ENCODE data around the gene CFAP20.

CFAP20 gene

GRCh38 chr16:58125041-58125440 is 4.1 kb downstream of the CFAP20 start:
- H3K4me3 ChIP-seq (ENCODE audit: low read depth, low read length): no peak overlapping the region

GRCh38 chr16:58124601-58124915 is 4.6 kb downstream of the CFAP20 start:
- no peak overlapping the region for H3K4me3 ChIP-seq (ENCODE audit: low read depth, low read length)

- no peak overlapping the region for H3K4me3 ChIP-seq (ENCODE audit: low read depth, low read length)
These were observed 5.1 kb downstream of the CFAP20 start for GRCh38 chr16:58123896-58124600.

- no peak overlapping the region for H3K4me3 ChIP-seq (ENCODE audit: low read depth, low read length)
These were observed 8.0 kb downstream of the CFAP20 start for GRCh38 chr16:58121132-58121531.

GRCh38 chr16:58120234-58120633 is 8.9 kb downstream of the CFAP20 start:
- no peak overlapping the region for H3K4me3 ChIP-seq (ENCODE audit: low read depth, low read length)

GRCh38 chr16:58119509-58119845 is 9.7 kb downstream of the CFAP20 start:
- no peak overlapping the region for H3K4me3 ChIP-seq (ENCODE audit: low read depth, low read length)

GRCh38 chr16:58118801-58119508 is 10.2 kb downstream of the CFAP20 start:
- no peak overlapping the region for H3K4me3 ChIP-seq (ENCODE audit: low read depth, low read length)

- H3K4me3 ChIP-seq (ENCODE audit: low read depth, low read length): no peak overlapping the region
These were observed 12.7 kb downstream of the CFAP20 start for GRCh38 chr16:58116529-58116928.

- no peak overlapping the region for H3K4me3 ChIP-seq (ENCODE audit: low read depth, low read length)
These were observed 13.1 kb downstream of the CFAP20 start for GRCh38 chr16:58116081-58116480.

- no peak overlapping the region for H3K4me3 ChIP-seq (ENCODE audit: low read depth, low read length)
These were observed 14.1 kb downstream of the CFAP20 start for GRCh38 chr16:58114827-58115825.

GRCh38 chr16:58111302-58111627 is 17.9 kb downstream of the CFAP20 start:
- H3K4me3 ChIP-seq (ENCODE audit: low read depth, low read length): no peak overlapping the region

- H3K4me3 ChIP-seq (ENCODE audit: low read depth, low read length): no peak overlapping the region
These were observed 18.4 kb downstream of the CFAP20 start for GRCh38 chr16:58110571-58111301.

GRCh38 chr16:58109881-58110280 is 19.3 kb downstream of the CFAP20 start:
- no peak overlapping the region for H3K4me3 ChIP-seq (ENCODE audit: low read depth, low read length)

- H3K4me3 ChIP-seq (ENCODE audit: low read depth, low read length): no peak overlapping the region
These were observed 19.9 kb downstream of the CFAP20 start for GRCh38 chr16:58109330-58109729.

GRCh38 chr16:58107709-58108108 is 21.5 kb downstream of the CFAP20 start:
- no peak overlapping the region for H3K4me3 ChIP-seq (ENCODE audit: low read depth, low read length)

GRCh38 chr16:58107228-58107627 is 22.0 kb downstream of the CFAP20 start:
- H3K4me3 ChIP-seq (ENCODE audit: low read depth, low read length): no peak overlapping the region

- H3K4me3 ChIP-seq (ENCODE audit: low read depth, low read length): no peak overlapping the region
These were observed 23.6 kb downstream of the CFAP20 start for GRCh38 chr16:58105631-58106030.

- no peak overlapping the region for H3K4me3 ChIP-seq (ENCODE audit: low read depth, low read length)
These were observed 26.4 kb downstream of the CFAP20 start for GRCh38 chr16:58102665-58103392.

GRCh38 chr16:58099956-58100300 is 29.3 kb downstream of the CFAP20 start:
- H3K4me3 ChIP-seq (ENCODE audit: low read depth, low read length): no peak overlapping the region

GRCh38 chr16:58099097-58099955 is 29.9 kb downstream of the CFAP20 start:
- no peak overlapping the region for H3K4me3 ChIP-seq (ENCODE audit: low read depth, low read length)

Data from iPS-11a (cell line).